IMR-90 (cell line): ENCODE results near the gene ZNF814. TPM values are rescaled to one million over a fixed set of nuclear protein-coding genes. Genes with fewer than 3 reads are reported as not detected.

ENCODE experiments used
- ATAC-seq: fragments of 200-7000 bp; cut with Tn5 transposase; 2 replicates; pipeline ENCODE4 v1.9.1; 2020; ENCODE audit warnings: low read depth, mild to moderate bottlenecking, moderate library complexity
- BruUV-seq: library from RNA; stranded (reverse); fragments of 400-500 nt; replicated peaks from 2 replicates; lab custom pipeline; 2021; lab: Mats Ljungman, UMichigan
- CTCF ChIA-PET: fragments of 300-600 bp; formaldehyde crosslinking; extraction: SDS; loops from one replicate; lab custom pipeline; 2021; ENCODE audit warnings: antibody characterized with exemption; lab: Yijun Ruan, JAX
- POLR2A ChIA-PET: fragments of 300-600 bp; sonication (Branson Sonifier 250); formaldehyde crosslinking; loops from one replicate; lab custom pipeline; 2022; ENCODE audit warnings: antibody characterized with exemption; ENCODE audit not compliant: unreplicated experiment; lab: Charles Lee
- DNase-seq: peaks from one replicate; pipeline ENCODE4 v3.0.0; 2013
- H2AFZ ChIP-seq: replicated peaks from 2 replicates; pipeline ENCODE3; 2013; ENCODE audit warnings: low read length, mild to moderate bottlenecking; ENCODE audit not compliant: poor library complexity
- H2AK5ac ChIP-seq: 2 replicates; pipeline ENCODE4 v1.6.1; 2013; ENCODE audit warnings: low read depth, low read length, inconsistent platforms
- H2AK9ac ChIP-seq: replicated peaks from 2 replicates; pipeline ENCODE3; 2013; ENCODE audit warnings: mild to moderate bottlenecking, low read depth, low read length, moderate library complexity; ENCODE audit not compliant: poor library complexity
- H2BK120ac ChIP-seq: 2 replicates; pipeline ENCODE4 v1.6.1; 2013; ENCODE audit warnings: low read depth, low read length, inconsistent platforms
- H2BK15ac ChIP-seq: 3 replicates; pipeline ENCODE4 v1.6.1; 2013; ENCODE audit warnings: low read depth, low read length, inconsistent platforms
- H2BK20ac ChIP-seq: 2 replicates; pipeline ENCODE4 v1.6.1; 2013; ENCODE audit warnings: low read depth, mild to moderate bottlenecking, inconsistent platforms, low read length, moderate library complexity
- H2BK5ac ChIP-seq: 2 replicates; pipeline ENCODE4 v1.6.1; 2013; ENCODE audit warnings: mild to moderate bottlenecking, low read depth, low read length, inconsistent platforms; ENCODE audit not compliant: poor library complexity, severe bottlenecking
- H3K14ac ChIP-seq: replicated peaks from 2 replicates; pipeline ENCODE4 v1.6.1; 2013; ENCODE audit warnings: low read depth, low read length, inconsistent platforms
- H3K18ac ChIP-seq: 2 replicates; pipeline ENCODE4 v1.6.1; 2013; ENCODE audit warnings: low read depth, low read length, control low read depth
- H3K23ac ChIP-seq: 2 replicates; pipeline ENCODE4 v1.6.1; 2013; ENCODE audit warnings: low read depth, low read length, inconsistent platforms
- H3K27ac ChIP-seq: 2 replicates; pipeline ENCODE4 v1.5.1; 2013; ENCODE audit warnings: mild to moderate bottlenecking, control low read depth, low read length; ENCODE audit not compliant: insufficient read depth
- H3K27me3 ChIP-seq: 2 replicates; pipeline ENCODE4 v1.6.1; 2013; ENCODE audit warnings: low read length; ENCODE audit not compliant: control insufficient read depth, insufficient read depth
- H3K36me3 ChIP-seq: 2 replicates; pipeline ENCODE4 v1.6.1; 2013; ENCODE audit warnings: low read length, mixed read lengths; ENCODE audit not compliant: control insufficient read depth, insufficient read depth
- H3K4ac ChIP-seq: 2 replicates; pipeline ENCODE4 v1.6.1; 2013; ENCODE audit warnings: low read depth, low read length, inconsistent platforms
- H3K4me1 ChIP-seq: 2 replicates; pipeline ENCODE4 v1.6.1; 2013; ENCODE audit warnings: low read length, mixed read lengths; ENCODE audit not compliant: control insufficient read depth, insufficient read depth
- H3K4me2 ChIP-seq: 2 replicates; pipeline ENCODE4 v1.6.1; 2013; ENCODE audit warnings: low read depth, mild to moderate bottlenecking, control low read depth, low read length, moderate library complexity
- H3K4me3 ChIP-seq: 2 replicates; pipeline ENCODE4 v1.5.1; 2013; ENCODE audit warnings: low read depth, mild to moderate bottlenecking, control low read depth, low read length, moderate library complexity; ENCODE audit not compliant: insufficient read depth
- H3K56ac ChIP-seq: 2 replicates; pipeline ENCODE4 v1.6.1; 2013; ENCODE audit warnings: low read length, inconsistent platforms; ENCODE audit not compliant: insufficient read depth; ENCODE audit errors: extremely low read depth
- H3K79me1 ChIP-seq, 2 experiments: 2 replicates each; pipeline ENCODE4 v1.6.1; 2013; ENCODE audit warnings: low read length in 2 of 2, inconsistent platforms in 1 of 2, low read depth in 1 of 2
- H3K9ac ChIP-seq: 2 replicates; pipeline ENCODE4 v1.6.1; 2013; ENCODE audit warnings: low read depth, low read length, control low read depth
- H3K9me1 ChIP-seq: 2 replicates; pipeline ENCODE4 v1.6.1; 2013; ENCODE audit warnings: low read length, inconsistent platforms; ENCODE audit not compliant: insufficient read depth
- H3K9me3 ChIP-seq: 2 replicates; pipeline ENCODE4 v1.6.1; 2013; ENCODE audit warnings: low read length; ENCODE audit not compliant: control insufficient read depth, insufficient read depth
- H4K20me1 ChIP-seq: 2 replicates; pipeline ENCODE4 v1.6.1; 2013; ENCODE audit warnings: low read length, inconsistent platforms; ENCODE audit not compliant: insufficient read depth
- H4K5ac ChIP-seq: 2 replicates; pipeline ENCODE4 v1.6.1; 2013; ENCODE audit warnings: mild to moderate bottlenecking, low read depth, low read length, control low read depth
- H4K8ac ChIP-seq, 2 experiments: 2 replicates each; pipeline ENCODE4 v1.6.1; 2013; ENCODE audit warnings: low read depth in 2 of 2, low read length in 2 of 2, control low read depth in 1 of 2, inconsistent platforms in 1 of 2
- H4K91ac ChIP-seq: 2 replicates; pipeline ENCODE4 v1.6.1; 2013; ENCODE audit warnings: low read depth, low read length, inconsistent platforms; ENCODE audit not compliant: insufficient read depth
- BHLHE40 ChIP-seq: fragments of 150-350 bp; IDR thresholded peaks from 2 replicates; pipeline ENCODE4 v1.6.1; 2016; ENCODE audit warnings: mild to moderate bottlenecking, low read depth, low read length
- CEBPB ChIP-seq: IDR thresholded peaks from 2 replicates; pipeline ENCODE4 v1.6.1; 2012; ENCODE audit warnings: low read depth, low read length, improper control_type of control experiment
- CHD1 ChIP-seq: IDR thresholded peaks from 2 replicates; pipeline ENCODE4 v1.6.1; 2012; ENCODE audit warnings: low read depth, low read length, improper control_type of control experiment
- CTCF ChIP-seq: conservative IDR thresholded peaks from 2 replicates; pipeline ENCODE4 v1.5.1; 2012; ENCODE audit warnings: mild to moderate bottlenecking, low read depth, low read length, improper control_type of control experiment
- FOS ChIP-seq: fragments of 150-350 bp; IDR thresholded peaks from 2 replicates; pipeline ENCODE4 v1.6.1; 2016; ENCODE audit warnings: low read depth, low read length
- NFE2L2 ChIP-seq: fragments of 150-350 bp; IDR thresholded peaks from 2 replicates; pipeline ENCODE4 v1.6.1; 2016; ENCODE audit warnings: low read depth, mild to moderate bottlenecking, low read length
- POLR2A ChIP-seq: IDR thresholded peaks from 2 replicates; pipeline ENCODE4 v1.6.1; 2012; ENCODE audit warnings: mild to moderate bottlenecking, low read depth, low read length
- RAD21 ChIP-seq: IDR thresholded peaks from 2 replicates; pipeline ENCODE4 v1.6.1; 2012; ENCODE audit warnings: low read length, improper control_type of control experiment
- RFX5 ChIP-seq: IDR thresholded peaks from 2 replicates; pipeline ENCODE4 v1.8.0; 2012; ENCODE audit warnings: low read depth, mild to moderate bottlenecking, low read length, moderate library complexity
- WGBS, 2 experiments: methylation state at CpG; one replicate each; pipeline versions ENCODE4 v1.1.5 to v1.1.7; 2013; ENCODE audit warnings: missing lambda C conversion rate in 2 of 2; ENCODE audit not compliant: insufficient read length in 1 of 2; ENCODE audit errors: extremely low coverage in 2 of 2; 5-methylcytosine and 5-hydroxymethylcytosine counted together
- dilution Hi-C: fragments of 300-500 bp; cut with HindIII; formaldehyde crosslinking; loops from one replicate; pipeline ENCODE4 v1.14.3; 2018; ENCODE audit warnings: low sequenced_read_pairs; ENCODE audit not compliant: unreplicated experiment
- in situ Hi-C: fragments of 300-500 bp; cut with MboI; formaldehyde crosslinking; loops from 3 replicates; pipeline ENCODE4 v1.14.3; 2019; ENCODE audit warnings: low sequenced_read_pairs, inconsistent platforms, mixed read lengths
- intact Hi-C: fragments of 100-400 bp; cut with micrococcal nuclease; formaldehyde crosslinking; loops from 2 replicates; pipeline ENCODE4 v1.10.0; 2022
- polyA plus RNA-seq, 3 experiments: library from polyadenylated mRNA; depleted of rRNA; stranded (reverse); fragments of >200 nt; gene quantifications; 2 replicates each; pipeline ENCODE4 v1.2.3, GENCODE V29; 2012; ENCODE audit warnings: low replicate concordance in 1 of 3
- total RNA-seq: library from RNA; depleted of rRNA; stranded (reverse); fragments of >200 nt; gene quantifications from 2 replicates; pipeline ENCODE4 v1.2.3, GENCODE V29; 2012
- TF ChIP-seq, protein P1 (sequence below): fragments of 150-350 bp; IDR thresholded peaks from 2 replicates; pipeline ENCODE4 v1.6.1; 2017; ENCODE audit warnings: mild to moderate bottlenecking, antibody characterized with exemption, low read length, low read depth

ZNF814 gene
- total and polyA plus RNA-seq, 2 of the 4 experiments (the other 2 are of a cell fraction) = 3.9 to 5.9 TPM

- TF ChIP-seq POLR2A = peak; percentile 83
Measured at GRCh38 chr19:57819475-57820148, 69.2 kb downstream of the ZNF814 start (continued).

DNA sequence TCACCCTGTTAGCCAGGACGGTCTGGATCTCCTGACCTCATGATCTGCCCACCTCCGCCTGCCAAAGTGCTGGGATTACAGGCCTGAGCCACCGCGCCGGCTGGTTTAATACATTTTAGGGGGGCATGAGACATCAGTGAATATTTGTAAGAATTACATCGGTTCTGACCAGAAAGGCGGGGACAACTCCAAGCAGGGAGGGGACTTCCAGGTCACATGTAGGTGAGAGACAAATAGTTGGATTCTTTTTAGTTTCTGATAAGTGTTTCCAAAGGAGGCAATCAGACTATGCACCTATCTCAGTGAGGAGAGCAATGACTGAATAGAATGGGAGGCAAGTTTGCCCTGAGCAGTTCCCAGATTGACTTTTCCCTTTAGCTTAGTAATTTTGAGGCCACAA lies 70.5 kb downstream of the ZNF814 start:
- 100% methylated on average over 4 of the region's 7 CpGs; no CpG with 5 or more reads in 1 of the 2 experiments for WGBS, 2 experiments
- Histone ChIP-seq H3K4me1 (peaks cover 5% of the 10 kb centered on the region), H2BK5ac (no peak overlapping the region), H2AFZ (no peak overlapping the region), H3K9me3 (no peaks in the 10 kb centered on the region), H2AK5ac (peak overlapping the region; percentile 60; the same call in 1 of the 2 replicates), H3K18ac (no peak overlapping the region), H4K20me1 (no peaks in the 10 kb centered on the region; the same call in 1 of the 2 replicates), H2AK9ac (no peak overlapping the region), H2BK120ac (no peak overlapping the region), H3K27ac (no peak overlapping the region), H3K9me1 (peaks cover 4% of the 10 kb centered on the region), H3K4ac (no peak overlapping the region), H3K56ac (no peak overlapping the region), H3K79me1 (peaks cover 4 to 62% of the 10 kb centered on the region in 2 experiments; a peak in 3 of 4 replicates), H3K14ac (no peak overlapping the region), H3K27me3 (no peaks in the 10 kb centered on the region), H3K4me3 (no peak overlapping the region), H2BK15ac (no peak overlapping the region), H4K8ac (peak overlapping the region; percentile 7 to 37; a peak in 3 of 4 replicates), H3K9ac (no peak overlapping the region), H4K5ac (no peak overlapping the region), H3K36me3 (no peaks in the 10 kb centered on the region; the same call in 1 of the 2 replicates), H2BK20ac (no peak overlapping the region), H3K4me2 (no peak overlapping the region), H3K23ac (0 out of 2 replicates have a peak overlapping the region, but pooled peaks have one; percentile 51), H4K91ac (no peak overlapping the region)
- POLR2A ChIA-PET = no interaction called here
- in situ Hi-C loops = no loop called here
- dilution Hi-C loops = no loop called here
- TF ChIP-seq RFX5 (no peak), CEBPB (no peak), CHD1 (no peak), RAD21 (no peak), NFE2L2 (no peak), CTCF (no peak), FOS (no peak), BHLHE40 (no peak), POLR2A (no peak)
- TF ChIP-seq, protein P1, sequence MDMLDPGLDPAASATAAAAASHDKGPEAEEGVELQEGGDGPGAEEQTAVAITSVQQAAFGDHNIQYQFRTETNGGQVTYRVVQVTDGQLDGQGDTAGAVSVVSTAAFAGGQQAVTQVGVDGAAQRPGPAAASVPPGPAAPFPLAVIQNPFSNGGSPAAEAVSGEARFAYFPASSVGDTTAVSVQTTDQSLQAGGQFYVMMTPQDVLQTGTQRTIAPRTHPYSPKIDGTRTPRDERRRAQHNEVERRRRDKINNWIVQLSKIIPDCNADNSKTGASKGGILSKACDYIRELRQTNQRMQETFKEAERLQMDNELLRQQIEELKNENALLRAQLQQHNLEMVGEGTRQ = no peak
- no peak for DNase-seq
- intact Hi-C loops = no loop called here
- no TSS peak for BruUV-seq
- no peak for ATAC-seq
- CTCF ChIA-PET = no interaction called here
